WTC11 (cell line): ENCODE data around the gene VPS8.

ENCODE experiments used
- ATF3 ChIP-seq: sonication (generic); formaldehyde crosslinking; conservative IDR thresholded peaks from 2 replicates; pipeline ENCODE4 v1.8.1; 2022; ENCODE audit warnings: mild to moderate bottlenecking, missing genetic modification reagents
- CTCF ChIP-seq: fragments of 200-600 bp; IDR thresholded peaks from 2 replicates; pipeline ENCODE4 v1.8.0; 2022; ENCODE audit warnings: antibody characterized with exemption
- FOXJ3 ChIP-seq: sonication (generic); formaldehyde crosslinking; IDR thresholded peaks from 2 replicates; pipeline ENCODE4 v1.9.0; 2021; ENCODE audit warnings: missing genetic modification reagents, mild to moderate bottlenecking, borderline replicate concordance
- FOXK1 ChIP-seq: sonication (generic); formaldehyde crosslinking; IDR thresholded peaks from 2 replicates; pipeline ENCODE4 v1.8.0; 2022; ENCODE audit warnings: mild to moderate bottlenecking, moderate library complexity, missing genetic modification reagents
- IRF1 ChIP-seq: sonication (generic); formaldehyde crosslinking; IDR thresholded peaks from 2 replicates; pipeline ENCODE4 v1.8.0; 2023; ENCODE audit warnings: missing genetic modification reagents
- NR2C2 ChIP-seq: sonication (generic); formaldehyde crosslinking; IDR thresholded peaks from 2 replicates; pipeline ENCODE4 v1.8.0; 2022; ENCODE audit warnings: mild to moderate bottlenecking, missing genetic modification reagents
- ZBTB43 ChIP-seq: sonication (generic); formaldehyde crosslinking; IDR thresholded peaks from 2 replicates; pipeline ENCODE4 v1.8.1; 2023; ENCODE audit warnings: mild to moderate bottlenecking, missing genetic modification reagents
- TF ChIP-seq, protein P1 (sequence below): sonication (generic); formaldehyde crosslinking; IDR thresholded peaks from 2 replicates; pipeline ENCODE4 v1.8.1; 2022; ENCODE audit warnings: missing genetic modification reagents, borderline replicate concordance
- TF ChIP-seq, protein P2 (sequence below): sonication (generic); formaldehyde crosslinking; IDR thresholded peaks from 2 replicates; pipeline ENCODE4 v1.8.0; 2022; ENCODE audit warnings: missing genetic modification reagents
- TF ChIP-seq, protein P3 (sequence below): sonication (generic); formaldehyde crosslinking; IDR thresholded peaks from 2 replicates; pipeline ENCODE4 v1.8.1; 2023; ENCODE audit warnings: mild to moderate bottlenecking, moderate library complexity, missing genetic modification reagents

GRCh38 chr3:184954251-184954650, 142.3 kb downstream of the VPS8 start:
- TF ChIP-seq ZBTB43 (no peak), CTCF (no peak), IRF1 (no peak), NR2C2 (no peak), FOXJ3 (no peak), ATF3 (CRISPR knock-in tag) (no peak), FOXK1 (CRISPR knock-in tag) (no peak)
- TF ChIP-seq, protein P1, sequence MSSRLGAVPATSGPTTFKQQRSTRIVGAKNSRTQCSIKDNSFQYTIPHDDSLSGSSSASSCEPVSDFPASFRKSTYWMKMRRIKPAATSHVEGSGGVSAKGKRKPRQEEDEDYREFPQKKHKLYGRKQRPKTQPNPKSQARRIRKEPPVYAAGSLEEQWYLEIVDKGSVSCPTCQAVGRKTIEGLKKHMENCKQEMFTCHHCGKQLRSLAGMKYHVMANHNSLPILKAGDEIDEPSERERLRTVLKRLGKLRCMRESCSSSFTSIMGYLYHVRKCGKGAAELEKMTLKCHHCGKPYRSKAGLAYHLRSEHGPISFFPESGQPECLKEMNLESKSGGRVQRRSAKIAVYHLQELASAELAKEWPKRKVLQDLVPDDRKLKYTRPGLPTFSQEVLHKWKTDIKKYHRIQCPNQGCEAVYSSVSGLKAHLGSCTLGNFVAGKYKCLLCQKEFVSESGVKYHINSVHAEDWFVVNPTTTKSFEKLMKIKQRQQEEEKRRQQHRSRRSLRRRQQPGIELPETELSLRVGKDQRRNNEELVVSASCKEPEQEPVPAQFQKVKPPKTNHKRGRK (CRISPR knock-in tag), result no peak
- TF ChIP-seq, protein P2, sequence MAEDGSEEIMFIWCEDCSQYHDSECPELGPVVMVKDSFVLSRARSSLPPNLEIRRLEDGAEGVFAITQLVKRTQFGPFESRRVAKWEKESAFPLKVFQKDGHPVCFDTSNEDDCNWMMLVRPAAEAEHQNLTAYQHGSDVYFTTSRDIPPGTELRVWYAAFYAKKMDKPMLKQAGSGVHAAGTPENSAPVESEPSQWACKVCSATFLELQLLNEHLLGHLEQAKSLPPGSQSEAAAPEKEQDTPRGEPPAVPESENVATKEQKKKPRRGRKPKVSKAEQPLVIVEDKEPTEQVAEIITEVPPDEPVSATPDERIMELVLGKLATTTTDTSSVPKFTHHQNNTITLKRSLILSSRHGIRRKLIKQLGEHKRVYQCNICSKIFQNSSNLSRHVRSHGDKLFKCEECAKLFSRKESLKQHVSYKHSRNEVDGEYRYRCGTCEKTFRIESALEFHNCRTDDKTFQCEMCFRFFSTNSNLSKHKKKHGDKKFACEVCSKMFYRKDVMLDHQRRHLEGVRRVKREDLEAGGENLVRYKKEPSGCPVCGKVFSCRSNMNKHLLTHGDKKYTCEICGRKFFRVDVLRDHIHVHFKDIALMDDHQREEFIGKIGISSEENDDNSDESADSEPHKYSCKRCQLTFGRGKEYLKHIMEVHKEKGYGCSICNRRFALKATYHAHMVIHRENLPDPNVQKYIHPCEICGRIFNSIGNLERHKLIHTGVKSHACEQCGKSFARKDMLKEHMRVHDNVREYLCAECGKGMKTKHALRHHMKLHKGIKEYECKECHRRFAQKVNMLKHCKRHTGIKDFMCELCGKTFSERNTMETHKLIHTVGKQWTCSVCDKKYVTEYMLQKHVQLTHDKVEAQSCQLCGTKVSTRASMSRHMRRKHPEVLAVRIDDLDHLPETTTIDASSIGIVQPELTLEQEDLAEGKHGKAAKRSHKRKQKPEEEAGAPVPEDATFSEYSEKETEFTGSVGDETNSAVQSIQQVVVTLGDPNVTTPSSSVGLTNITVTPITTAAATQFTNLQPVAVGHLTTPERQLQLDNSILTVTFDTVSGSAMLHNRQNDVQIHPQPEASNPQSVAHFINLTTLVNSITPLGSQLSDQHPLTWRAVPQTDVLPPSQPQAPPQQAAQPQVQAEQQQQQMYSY (CRISPR knock-in tag), result no peak
- TF ChIP-seq, protein P3, sequence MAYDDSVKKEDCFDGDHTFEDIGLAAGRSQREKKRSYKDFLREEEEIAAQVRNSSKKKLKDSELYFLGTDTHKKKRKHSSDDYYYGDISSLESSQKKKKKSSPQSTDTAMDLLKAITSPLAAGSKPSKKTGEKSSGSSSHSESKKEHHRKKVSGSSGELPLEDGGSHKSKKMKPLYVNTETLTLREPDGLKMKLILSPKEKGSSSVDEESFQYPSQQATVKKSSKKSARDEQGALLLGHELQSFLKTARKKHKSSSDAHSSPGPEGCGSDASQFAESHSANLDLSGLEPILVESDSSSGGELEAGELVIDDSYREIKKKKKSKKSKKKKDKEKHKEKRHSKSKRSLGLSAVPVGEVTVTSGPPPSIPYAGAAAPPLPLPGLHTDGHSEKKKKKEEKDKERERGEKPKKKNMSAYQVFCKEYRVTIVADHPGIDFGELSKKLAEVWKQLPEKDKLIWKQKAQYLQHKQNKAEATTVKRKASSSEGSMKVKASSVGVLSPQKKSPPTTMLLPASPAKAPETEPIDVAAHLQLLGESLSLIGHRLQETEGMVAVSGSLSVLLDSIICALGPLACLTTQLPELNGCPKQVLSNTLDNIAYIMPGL (CRISPR knock-in tag), result no peak
